HepG2 (cell line): ENCODE results near the gene OARD1. TPM values are rescaled to one million over a fixed set of nuclear protein-coding genes. Genes with fewer than 3 reads are reported as not detected.

Source experiments
- DMAP1 ChIP-seq: IDR thresholded peaks from 2 replicates; pipeline ENCODE4 v1.6.1; 2016
- HDAC2 ChIP-seq: sonication (generic); formaldehyde crosslinking; IDR thresholded peaks from 2 replicates; pipeline ENCODE4 v1.4.0; 2020; ENCODE audit warnings: missing genetic modification reagents
- HDAC6 ChIP-seq: fragments of 200-600 bp; sonication (generic); IDR thresholded peaks from 2 replicates; pipeline ENCODE4 v1.7.0; 2017; ENCODE audit warnings: mild to moderate bottlenecking, antibody characterized with exemption, low read length, low read depth
- HHEX ChIP-seq: IDR thresholded peaks from 2 replicates; pipeline ENCODE4 v1.6.1; 2016; ENCODE audit warnings: control low read depth
- JARID2 ChIP-seq: sonication (generic); formaldehyde crosslinking; IDR thresholded peaks from 2 replicates; pipeline ENCODE4 v1.8.1; 2023; ENCODE audit warnings: missing genetic modification reagents, inconsistent platforms; ENCODE audit not compliant: insufficient replicate concordance
- KAT8 ChIP-seq: IDR thresholded peaks from 2 replicates; pipeline ENCODE4 v1.6.1; 2016; ENCODE audit warnings: missing genetic modification reagents, missing compliant biosample characterization
- KLF15 ChIP-seq: sonication (generic); formaldehyde crosslinking; IDR thresholded peaks from 2 replicates; pipeline ENCODE4 v1.8.1; 2023; ENCODE audit warnings: borderline replicate concordance, mild to moderate bottlenecking, inconsistent platforms, missing genetic modification reagents, mixed read lengths
- KMT2A ChIP-seq: sonication (generic); formaldehyde crosslinking; IDR thresholded peaks from 2 replicates; pipeline ENCODE4 v1.4.0; 2020; ENCODE audit warnings: missing genetic modification reagents
- MYC ChIP-seq: sonication (generic); formaldehyde crosslinking; IDR thresholded peaks from 2 replicates; pipeline ENCODE4 v1.9.0; 2021; ENCODE audit warnings: missing genetic modification reagents, borderline replicate concordance
- MZF1 ChIP-seq: sonication (generic); formaldehyde crosslinking; IDR thresholded peaks from 2 replicates; pipeline ENCODE4 v1.8.1; 2023; ENCODE audit warnings: mild to moderate bottlenecking, missing genetic modification reagents, borderline replicate concordance
- NFRKB ChIP-seq: fragments of 450-650 bp; IDR thresholded peaks from 2 replicates; pipeline ENCODE4 v1.6.1; 2017
- NPAS2 ChIP-seq: sonication (generic); formaldehyde crosslinking; IDR thresholded peaks from 2 replicates; pipeline ENCODE4 v1.8.0; 2022; ENCODE audit warnings: mild to moderate bottlenecking, missing genetic modification reagents, borderline replicate concordance
- PTBP1 ChIP-seq: fragments of 200-400 bp; formaldehyde crosslinking; IDR thresholded peaks from 2 replicates; pipeline ENCODE4 v1.6.1; 2018; ENCODE audit warnings: low read length, low read depth; ENCODE audit not compliant: poor library complexity, severe bottlenecking
- SIX1 ChIP-seq: sonication (generic); formaldehyde crosslinking; IDR thresholded peaks from 2 replicates; pipeline ENCODE4 v1.4.0; 2020; ENCODE audit warnings: missing genetic modification reagents, borderline replicate concordance
- SNAPC2 ChIP-seq: sonication (generic); formaldehyde crosslinking; IDR thresholded peaks from 2 replicates; pipeline ENCODE4 v1.8.1; 2022; ENCODE audit warnings: mild to moderate bottlenecking, missing genetic modification reagents
- SOX13 ChIP-seq, 3 experiments: fragments of 450-650 bp in 1 of 3; sonication (generic) in 1 of 3; formaldehyde crosslinking in 1 of 3; IDR thresholded peaks in 2 of 3; conservative IDR thresholded peaks in 1 of 3; 2 replicates each; pipeline versions ENCODE4 v1.5.0 to v1.6.1; 2016 to 2020; ENCODE audit warnings: antibody characterized with exemption in 1 of 3, mild to moderate bottlenecking in 1 of 3, missing compliant biosample characterization in 1 of 3, missing genetic modification reagents in 1 of 3, moderate library complexity in 1 of 3
- TAF15 ChIP-seq: fragments of 200-400 bp; formaldehyde crosslinking; IDR thresholded peaks from one replicate; pipeline ENCODE4 v1.6.1; 2018; ENCODE audit warnings: mild to moderate bottlenecking, low read depth, low read length; ENCODE audit not compliant: poor library complexity, severe bottlenecking
- TEAD2 ChIP-seq: sonication (generic); formaldehyde crosslinking; IDR thresholded peaks from 2 replicates; pipeline ENCODE4 v1.9.0; 2021; ENCODE audit warnings: missing genetic modification reagents
- TSC22D2 ChIP-seq: sonication (generic); formaldehyde crosslinking; IDR thresholded peaks from 2 replicates; pipeline ENCODE4 v1.5.1; 2020; ENCODE audit warnings: missing genetic modification reagents, mild to moderate bottlenecking, borderline replicate concordance
- ZFP91 ChIP-seq: sonication (generic); formaldehyde crosslinking; IDR thresholded peaks from 2 replicates; pipeline ENCODE4 v1.9.0; 2022; ENCODE audit warnings: missing genetic modification reagents, mild to moderate bottlenecking, borderline replicate concordance
- ZNF160 ChIP-seq: sonication (generic); formaldehyde crosslinking; IDR thresholded peaks from 2 replicates; pipeline ENCODE4 v1.8.0; 2022; ENCODE audit warnings: mild to moderate bottlenecking, inconsistent platforms, missing genetic modification reagents
- ZNF207 ChIP-seq: fragments of 450-650 bp; IDR thresholded peaks from 2 replicates; pipeline ENCODE4 v1.6.1; 2016; ENCODE audit warnings: antibody characterized with exemption, borderline replicate concordance
- ZNF333 ChIP-seq: sonication (generic); formaldehyde crosslinking; IDR thresholded peaks from 2 replicates; pipeline ENCODE4 v1.4.0; 2020; ENCODE audit warnings: mild to moderate bottlenecking, missing genetic modification reagents, borderline replicate concordance
- ZNF337 ChIP-seq: sonication (generic); formaldehyde crosslinking; IDR thresholded peaks from 2 replicates; pipeline ENCODE4 v1.5.1; 2020; ENCODE audit warnings: missing genetic modification reagents, low read depth, mild to moderate bottlenecking, borderline replicate concordance
- ZNF430 ChIP-seq: sonication (generic); formaldehyde crosslinking; IDR thresholded peaks from 2 replicates; pipeline ENCODE4 v1.9.0; 2021; ENCODE audit warnings: mild to moderate bottlenecking, missing genetic modification reagents
- ZNF549 ChIP-seq: sonication (generic); formaldehyde crosslinking; IDR thresholded peaks from 2 replicates; pipeline ENCODE4 v1.5.0; 2020; ENCODE audit warnings: missing genetic modification reagents
- ZNF577 ChIP-seq: sonication (generic); formaldehyde crosslinking; IDR thresholded peaks from 2 replicates; pipeline ENCODE4 v1.4.0; 2020; ENCODE audit warnings: mild to moderate bottlenecking, low read depth, missing genetic modification reagents, borderline replicate concordance
- ZNF660 ChIP-seq: sonication (generic); formaldehyde crosslinking; IDR thresholded peaks from 2 replicates; pipeline ENCODE4 v1.5.1; 2020; ENCODE audit warnings: mild to moderate bottlenecking, low read depth, missing genetic modification reagents, borderline replicate concordance
- ZNF746 ChIP-seq: sonication (generic); formaldehyde crosslinking; IDR thresholded peaks from 2 replicates; pipeline ENCODE4 v1.8.0; 2022; ENCODE audit warnings: mild to moderate bottlenecking, missing genetic modification reagents
- ZUFSP ChIP-seq: sonication (generic); formaldehyde crosslinking; IDR thresholded peaks from 2 replicates; pipeline ENCODE4 v1.9.0; 2021; ENCODE audit warnings: missing genetic modification reagents, mild to moderate bottlenecking, borderline replicate concordance
- polyA plus RNA-seq, 8 experiments: library from polyadenylated mRNA; depleted of rRNA in 3 of 8; stranded (reverse) in 7 of 8; unstranded in 1 of 8; fragments of >200 nt; fragmentation: Illumina TruSeq in 4 of 8; extraction: Trizol in 4 of 8; gene quantifications; 2 replicates each; pipeline versions ENCODE4 v1.2.1 to v1.2.3, GENCODE V29; 2011 to 2016; ENCODE audit warnings: low read depth in 4 of 8, missing spikeins in 1 of 8, mixed read lengths in 1 of 8; ENCODE audit not compliant: insufficient read depth in 1 of 8
- total RNA-seq, 5 experiments: library from RNA; depleted of rRNA; stranded (reverse); fragments of >200 nt; fragmentation: Illumina TruSeq; extraction: Trizol; gene quantifications; 2 replicates each; pipeline ENCODE4 v1.2.3, GENCODE V29; 2016; ENCODE audit warnings: low read depth in 1 of 5

OARD1 gene
- total and polyA plus RNA-seq, 2 of the 13 experiments (the other 11 are each of a cell fraction or from before 2014, with no cell fraction given) = 18.4 to 49.0 TPM

- TF ChIP-seq ZNF746 (CRISPR knock-in tag) (no peak), TEAD2 (CRISPR knock-in tag) (no peak), ZNF660 (no peak), HDAC2 (no peak), KMT2A (CRISPR knock-in tag) (no peak), JARID2 (CRISPR knock-in tag) (no peak), ZNF430 (CRISPR knock-in tag) (no peak), PTBP1 (no peak), TSC22D2 (CRISPR knock-in tag) (no peak), NPAS2 (CRISPR knock-in tag) (no peak), NFRKB (no peak), KLF15 (CRISPR knock-in tag) (no peak), ZNF333 (0 out of 2 replicates have a peak, but pooled peaks have one; percentile 9), HHEX (CRISPR knock-in tag) (no peak), KAT8 (CRISPR knock-in tag) (no peak), ZNF549 (CRISPR knock-in tag) (no peak), ZUFSP (CRISPR knock-in tag) (no peak), SNAPC2 (no peak), SIX1 (CRISPR knock-in tag) (no peak), MZF1 (CRISPR knock-in tag) (no peak), ZNF577 (no peak), ZNF337 (CRISPR knock-in tag) (0 out of 2 replicates have a peak, but pooled peaks have one; percentile 86), ZNF207 (no peak), HDAC6 (no peak), ZNF160 (CRISPR knock-in tag) (no peak), MYC (CRISPR knock-in tag) (no peak), ZFP91 (CRISPR knock-in tag) (no peak; the same call in 1 of the 2 replicates), TAF15 (no peak), DMAP1 (CRISPR knock-in tag) (no peak), SOX13 (IDR thresholded peaks at IDR 0.05) (no peak), SOX13 (CRISPR knock-in tag; conservative IDR thresholded peaks at IDR 0.05 in 1 of 2, IDR thresholded peaks at IDR 0.05 in 1 of 2) (no peak)
Observed at GRCh38 chr6:41072836-41073202, 663 bp upstream of the OARD1 start, which contains the start of gene NFYA (continued).
